ENCODE data around the gene GPR4. TPM values are rescaled to one million over a fixed set of nuclear protein-coding genes. Genes with fewer than 3 reads are reported as not detected.

Gene GPR4
- total RNA-seq, 4 donors from 2014 or later: 0.27 to 1.4 (median 0.43) TPM

DNA sequence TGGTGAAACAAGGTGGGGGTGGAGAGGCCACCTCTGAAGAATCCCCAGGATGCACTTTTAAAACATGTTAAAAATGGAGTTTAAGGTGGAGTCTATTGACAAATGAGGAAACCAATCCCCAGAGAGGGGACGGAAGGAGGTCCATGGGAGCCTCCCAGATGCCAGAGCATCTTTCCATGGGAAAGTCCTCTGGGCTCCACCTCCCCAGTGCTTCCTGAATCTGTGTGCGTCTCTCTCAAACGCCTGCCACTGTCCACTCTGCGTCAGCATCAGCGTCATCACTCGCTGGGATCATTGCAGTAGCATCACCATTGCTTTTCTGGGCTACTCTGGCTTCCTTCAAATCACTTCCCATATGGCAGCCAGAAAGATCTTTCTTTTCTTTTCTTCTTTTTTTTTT, 6.2 kb downstream of the GPR4 start:
- Histone ChIP-seq H3K27me3 (peaks cover 91% of the 10 kb centered on the region), H3K36me3 (no peaks in the 10 kb centered on the region)
- WGBS, 2 donors (ENCODE audit: low coverage in 1 of 2): 44 to 55% methylated on average over 6 of the region's 6 CpGs

DNA sequence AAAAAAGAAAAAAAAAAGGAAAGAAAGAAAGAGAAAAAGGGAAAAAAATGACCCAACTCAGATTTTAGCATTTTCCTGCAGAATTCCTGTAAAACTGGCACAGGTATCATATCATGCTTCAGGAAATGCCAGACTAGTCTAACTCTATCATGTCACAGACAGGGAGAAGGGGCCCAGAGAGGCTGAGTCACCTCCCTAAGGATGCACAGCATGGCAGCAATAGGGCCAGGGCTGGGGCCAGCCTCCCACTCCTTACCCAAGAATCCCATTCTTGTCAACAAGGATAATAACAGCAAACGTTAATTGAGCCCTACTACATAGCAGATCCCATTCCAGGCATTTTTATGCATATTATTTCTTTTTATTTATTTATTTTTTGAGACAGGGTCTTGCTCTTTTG, 8.5 kb downstream of the GPR4 start:
- Histone ChIP-seq H3K27ac (no peak overlapping the region), H3K36me3 (no peaks in the 10 kb centered on the region), H3K27me3 (peaks cover 71% of the 10 kb centered on the region), H3K4me1 (peaks cover 0 to 8% (median 1%) of the 10 kb centered on the region in 4 donors), H3K4me3 (no peak overlapping the region), H3K9me3 (no peaks in the 10 kb centered on the region)
- DNase-seq: no peak
- intact Hi-C loops (cut with DNase I; ENCODE audit: low total_unique reads) (no loop called here), in situ Hi-C loops (cut with MboI; ENCODE audit: low pct_ligation_motif_present in 1 of 4, low pct_unique_long_range_greater_than_20kb in 1 of 4, low sequenced_read_pairs in 3 of 4) (no loop called here)
- 0 to 40% methylated on average over 1 of the region's 1 CpG for WGBS, 2 donors (ENCODE audit: low coverage in 1 of 2)
- TF ChIP-seq EP300 (IDR thresholded peaks at IDR 0.05; ENCODE audit: low read depth) (no peak), POLR2A (IDR thresholded peaks at IDR 0.05) (no peak), POLR2AphosphoS5 (IDR thresholded peaks at IDR 0.05) (no peak)

More for the DNA sequence above, 6.2 kb downstream of the GPR4 start:
- TF ChIP-seq, protein P1, sequence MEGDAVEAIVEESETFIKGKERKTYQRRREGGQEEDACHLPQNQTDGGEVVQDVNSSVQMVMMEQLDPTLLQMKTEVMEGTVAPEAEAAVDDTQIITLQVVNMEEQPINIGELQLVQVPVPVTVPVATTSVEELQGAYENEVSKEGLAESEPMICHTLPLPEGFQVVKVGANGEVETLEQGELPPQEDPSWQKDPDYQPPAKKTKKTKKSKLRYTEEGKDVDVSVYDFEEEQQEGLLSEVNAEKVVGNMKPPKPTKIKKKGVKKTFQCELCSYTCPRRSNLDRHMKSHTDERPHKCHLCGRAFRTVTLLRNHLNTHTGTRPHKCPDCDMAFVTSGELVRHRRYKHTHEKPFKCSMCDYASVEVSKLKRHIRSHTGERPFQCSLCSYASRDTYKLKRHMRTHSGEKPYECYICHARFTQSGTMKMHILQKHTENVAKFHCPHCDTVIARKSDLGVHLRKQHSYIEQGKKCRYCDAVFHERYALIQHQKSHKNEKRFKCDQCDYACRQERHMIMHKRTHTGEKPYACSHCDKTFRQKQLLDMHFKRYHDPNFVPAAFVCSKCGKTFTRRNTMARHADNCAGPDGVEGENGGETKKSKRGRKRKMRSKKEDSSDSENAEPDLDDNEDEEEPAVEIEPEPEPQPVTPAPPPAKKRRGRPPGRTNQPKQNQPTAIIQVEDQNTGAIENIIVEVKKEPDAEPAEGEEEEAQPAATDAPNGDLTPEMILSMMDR (IDR thresholded peaks at IDR 0.05): no peak
- TF ChIP-seq POLR2AphosphoS5 (IDR thresholded peaks at IDR 0.05): no peak
- in situ Hi-C loops (cut with MboI; ENCODE audit: low pct_ligation_motif_present in 1 of 4, low pct_unique_long_range_greater_than_20kb in 1 of 4, low sequenced_read_pairs in 3 of 4): no loop called here
- no peak for DNase-seq
- Histone ChIP-seq H3K4me3 (no peak overlapping the region), H3K4me1 (peaks cover 0 to 16% (median 2%) of the 10 kb centered on the region in 4 donors), H3K27ac (no peak overlapping the region), H3K9me3 (no peaks in the 10 kb centered on the region)
- intact Hi-C loops (cut with DNase I; ENCODE audit: low total_unique reads): no loop called here

DNA sequence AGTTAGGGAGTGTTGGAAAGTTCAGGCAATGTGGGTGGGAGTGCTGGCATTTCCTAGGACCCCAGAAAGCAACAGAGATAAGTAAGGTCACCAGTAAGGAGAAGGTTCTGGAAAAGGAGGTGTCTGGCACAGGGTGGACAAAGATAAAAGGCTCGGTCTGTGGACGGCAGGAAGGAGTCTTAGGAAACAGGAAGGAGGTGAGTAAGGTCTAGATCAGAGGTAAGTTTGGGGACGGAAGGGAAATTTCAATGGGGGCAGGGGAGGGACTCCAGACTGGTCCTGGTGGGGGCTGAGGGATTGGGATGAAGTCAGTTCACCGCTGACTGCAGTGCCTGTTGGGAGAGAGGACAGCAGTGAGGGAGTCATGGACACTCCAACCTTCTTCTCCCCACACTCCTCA, 9.6 kb downstream of the GPR4 start:
- no peaks in the 10 kb centered on the region for H3K36me3 ChIP-seq
- no peak overlapping the region for H3K4me3 ChIP-seq
- no peaks in the 10 kb centered on the region for H3K9me3 ChIP-seq
- H3K27me3 ChIP-seq: peaks cover 60% of the 10 kb centered on the region
- in situ Hi-C loops (cut with MboI; ENCODE audit: low pct_ligation_motif_present in 1 of 4, low pct_unique_long_range_greater_than_20kb in 1 of 4, low sequenced_read_pairs in 3 of 4) (no loop called here), intact Hi-C loops (cut with DNase I; ENCODE audit: low total_unique reads) (no loop called here)
- no peaks in the 10 kb centered on the region for H3K4me1 ChIP-seq
- TF ChIP-seq, protein P1 (IDR thresholded peaks at IDR 0.05): no peak
- no peak for TF ChIP-seq POLR2A (IDR thresholded peaks at IDR 0.05)
- no peak for TF ChIP-seq EP300 (IDR thresholded peaks at IDR 0.05; ENCODE audit: low read depth)
- no peak for TF ChIP-seq POLR2AphosphoS5 (IDR thresholded peaks at IDR 0.05)
- no peak overlapping the region for H3K27ac ChIP-seq
- 39 to 48% methylated on average over 4 of the region's 4 CpGs for WGBS, 2 donors (ENCODE audit: low coverage in 1 of 2)
- DNase-seq: no peak

DNA sequence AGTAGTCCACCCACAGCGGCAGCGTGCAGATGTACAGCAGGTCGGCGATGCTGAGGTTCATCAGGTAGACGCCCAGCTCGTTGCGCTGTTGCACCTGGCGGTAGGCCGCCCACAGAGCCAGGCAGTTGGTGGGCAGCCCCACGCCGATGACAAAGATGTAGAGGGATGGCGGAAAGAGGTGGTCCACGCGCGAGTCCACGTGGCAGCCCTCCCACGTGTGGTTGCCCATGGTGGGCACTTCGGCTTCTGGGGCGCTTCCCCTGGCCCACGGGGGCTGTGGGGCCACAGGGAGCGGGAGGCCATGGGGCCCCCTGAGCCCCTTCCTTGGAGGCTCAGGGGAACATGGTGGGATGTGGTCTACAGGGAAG, 10.4 kb downstream of the GPR4 start:
- in situ Hi-C loops (cut with MboI; ENCODE audit: low pct_ligation_motif_present in 1 of 4, low pct_unique_long_range_greater_than_20kb in 1 of 4, low sequenced_read_pairs in 3 of 4): no loop called here
- Histone ChIP-seq H3K27me3 (peaks cover 52% of the 10 kb centered on the region), H3K9me3 (no peaks in the 10 kb centered on the region), H3K4me1 (no peaks in the 10 kb centered on the region), H3K27ac (no peak overlapping the region), H3K36me3 (no peaks in the 10 kb centered on the region), H3K4me3 (no peak overlapping the region)
- intact Hi-C loops (cut with DNase I; ENCODE audit: low total_unique reads): no loop called here
- 87% methylated on average over 21 of the region's 21 CpGs; no CpG with 5 or more reads in 1 of the 2 donors for WGBS, 2 donors (ENCODE audit: low coverage in 1 of 2)
- TF ChIP-seq EP300 (IDR thresholded peaks at IDR 0.05; ENCODE audit: low read depth) (no peak), POLR2AphosphoS5 (IDR thresholded peaks at IDR 0.05) (no peak), POLR2A (IDR thresholded peaks at IDR 0.05) (no peak)
- TF ChIP-seq, protein P1 (IDR thresholded peaks at IDR 0.05): no peak
- no peak for DNase-seq

DNA sequence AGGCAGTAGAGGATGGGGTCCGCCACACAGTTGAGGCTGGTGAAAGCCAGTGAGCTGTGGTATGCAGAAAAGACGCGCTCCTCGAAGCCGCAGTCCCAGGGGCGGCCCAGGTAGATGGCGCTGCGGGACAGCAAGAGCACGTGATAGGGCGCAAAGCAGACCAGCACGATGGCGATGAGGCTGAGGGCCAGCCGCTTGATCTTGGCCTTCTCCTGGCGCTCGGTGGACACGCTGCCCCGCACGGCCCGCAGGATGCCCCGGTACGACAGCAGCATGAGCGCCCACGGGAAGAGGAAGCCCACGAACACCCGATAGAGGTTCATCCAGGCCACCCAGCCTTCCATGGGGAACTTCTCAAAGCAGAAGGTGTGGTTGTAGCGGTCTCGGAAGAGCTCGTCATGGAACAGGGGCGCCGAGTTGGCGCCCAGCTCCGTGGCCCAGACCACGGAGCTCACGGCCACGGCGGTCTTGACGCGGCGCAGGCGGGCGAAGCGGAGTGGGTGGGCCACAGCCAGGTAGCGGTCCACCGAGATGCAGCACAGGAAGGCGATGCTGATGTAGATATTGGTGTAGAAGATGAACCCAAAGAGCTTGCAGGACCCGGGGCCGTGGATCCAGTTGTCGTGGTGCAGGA, 10.9 kb downstream of the GPR4 start:
- peak; percentile 73 for DNase-seq

More for the DNA sequence above, 10.9 kb downstream of the GPR4 start:
- 46 to 50% methylated on average over 7 to 47 of the region's 48 CpGs for WGBS, 2 donors (ENCODE audit: low coverage in 1 of 2)
- intact Hi-C loops (cut with DNase I; ENCODE audit: low total_unique reads) (no loop called here), in situ Hi-C loops (cut with MboI; ENCODE audit: low pct_ligation_motif_present in 1 of 4, low pct_unique_long_range_greater_than_20kb in 1 of 4, low sequenced_read_pairs in 3 of 4) (no loop called here)
- Histone ChIP-seq H3K36me3 (no peaks in the 10 kb centered on the region), H3K9me3 (no peaks in the 10 kb centered on the region), H3K4me1 (no peaks in the 10 kb centered on the region), H3K27me3 (peaks cover 47% of the 10 kb centered on the region), H3K4me3 (no peak overlapping the region), H3K27ac (no peak overlapping the region)
- TF ChIP-seq POLR2A (IDR thresholded peaks at IDR 0.05): no peak
- TF ChIP-seq POLR2AphosphoS5 (IDR thresholded peaks at IDR 0.05): no peak
- no peak for TF ChIP-seq EP300 (IDR thresholded peaks at IDR 0.05; ENCODE audit: low read depth)
- TF ChIP-seq, protein P1 (IDR thresholded peaks at IDR 0.05): peak; percentile 20 to 59 (median 44)
